Pons (tissue), 1 donor: ENCODE data around the gene FKBP1B.
"Not testable (repeated sequence)": the region's sequence is repeated elsewhere in the genome, so short reads cannot be mapped to it uniquely, and the experiment has no call there.

ENCODE experiments used
- DNase-seq: peaks from one replicate; pipeline ENCODE4 v3.0.0-alpha.2; 2016; ENCODE audit warnings: low spot score

FKBP1B gene

DNA sequence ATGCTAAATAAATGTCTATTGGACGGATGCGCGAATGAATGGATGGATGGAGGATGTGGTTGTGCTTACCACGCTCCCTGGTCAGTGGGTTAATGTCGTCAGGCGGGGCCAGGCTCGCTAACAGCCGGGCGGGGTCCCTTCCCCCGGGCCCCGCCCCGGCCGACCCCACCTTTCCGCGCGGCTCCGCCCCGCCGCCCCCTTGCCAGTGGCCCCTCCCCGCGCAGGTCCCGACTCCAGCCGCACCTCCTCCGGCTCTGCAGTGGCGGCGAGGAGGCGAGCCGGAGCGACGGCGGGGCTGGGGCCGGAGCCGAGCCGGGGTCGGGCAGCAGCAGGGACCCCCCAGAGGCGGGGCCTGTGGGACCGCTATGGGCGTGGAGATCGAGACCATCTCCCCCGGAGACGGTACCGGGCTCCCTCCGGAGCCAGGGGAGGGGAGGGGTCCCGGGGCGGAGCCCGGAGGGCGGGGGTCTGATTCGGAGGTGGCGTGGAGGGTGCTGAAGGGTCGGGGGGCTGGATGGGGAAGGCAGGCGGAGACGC is at the start of gene FKBP1B:
Gene FKBP1B (plus strand): TSS at position 257 of the 537 bp plus-strand sequence. CDS start 109 bp downstream, at position 366.
- no peak for DNase-seq

DNA sequence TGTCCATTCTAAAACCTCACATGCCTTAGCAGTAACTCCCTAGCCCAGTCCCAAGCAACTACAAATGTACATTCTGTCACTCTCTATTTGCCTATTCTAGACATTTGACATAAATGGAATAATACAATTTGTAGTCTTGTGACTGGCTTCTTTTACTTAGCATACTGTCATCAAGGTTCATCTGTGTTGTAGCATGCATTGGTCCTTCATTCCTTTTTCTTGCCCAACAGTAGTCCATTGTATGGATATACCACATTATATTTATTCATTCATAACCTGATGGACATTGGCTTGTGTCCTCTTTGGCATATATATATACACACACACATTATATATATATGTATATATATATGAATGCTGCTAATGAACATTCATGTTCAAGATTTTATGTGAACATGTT is 41.8 kb upstream of the FKBP1B start:
- no peak for DNase-seq

DNA sequence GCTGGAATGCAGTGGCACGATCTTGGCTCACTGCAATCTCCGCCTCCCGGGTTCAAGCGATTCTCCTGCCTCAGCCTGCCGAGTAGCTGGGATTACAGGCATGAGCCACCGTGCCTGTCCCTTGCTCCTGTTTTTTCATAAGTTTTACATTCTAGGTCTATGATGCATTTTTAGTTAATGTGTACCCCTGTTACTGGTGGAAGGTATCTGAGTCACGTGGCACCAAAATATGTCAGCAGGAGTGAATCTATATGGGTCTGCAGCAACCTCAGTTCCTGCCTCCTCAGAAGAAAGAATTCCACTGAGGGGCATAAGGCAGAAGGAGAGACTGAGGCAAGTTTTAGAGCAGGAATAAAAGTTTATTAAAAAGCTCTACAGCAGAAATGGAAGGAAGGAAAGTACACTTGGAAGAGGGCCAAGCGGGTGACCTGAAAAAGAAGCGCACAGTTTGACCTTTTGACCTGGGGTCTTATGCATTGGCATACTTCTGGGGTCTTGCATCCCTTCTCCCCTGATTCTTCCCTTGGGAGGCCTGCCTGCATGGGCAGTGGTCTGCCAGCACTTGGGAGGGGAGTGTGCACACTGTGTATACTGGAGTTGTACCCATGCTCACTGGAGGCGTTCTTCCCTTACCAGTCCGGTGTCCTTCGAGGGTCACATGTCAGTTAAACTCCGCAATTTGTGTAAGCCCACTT is 40.7 kb upstream of the FKBP1B start:
- DNase-seq: no peak

DNA sequence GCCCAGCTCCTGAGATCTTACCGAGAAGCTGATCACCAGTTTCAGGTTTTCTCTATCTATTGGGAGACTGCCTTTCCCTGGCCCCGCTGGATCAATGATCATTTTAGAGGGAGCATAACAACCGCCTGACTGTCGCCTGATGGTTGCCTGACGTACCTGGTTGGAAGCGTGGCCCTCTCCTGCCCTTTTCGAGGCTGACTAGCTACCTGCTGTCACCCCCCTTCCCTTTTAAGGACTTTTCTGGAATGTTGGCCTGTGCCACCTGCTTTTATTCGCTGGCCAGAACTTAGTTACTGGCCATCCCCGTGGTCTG is 40.2 kb upstream of the FKBP1B start:
- DNase-seq: no peak

DNA sequence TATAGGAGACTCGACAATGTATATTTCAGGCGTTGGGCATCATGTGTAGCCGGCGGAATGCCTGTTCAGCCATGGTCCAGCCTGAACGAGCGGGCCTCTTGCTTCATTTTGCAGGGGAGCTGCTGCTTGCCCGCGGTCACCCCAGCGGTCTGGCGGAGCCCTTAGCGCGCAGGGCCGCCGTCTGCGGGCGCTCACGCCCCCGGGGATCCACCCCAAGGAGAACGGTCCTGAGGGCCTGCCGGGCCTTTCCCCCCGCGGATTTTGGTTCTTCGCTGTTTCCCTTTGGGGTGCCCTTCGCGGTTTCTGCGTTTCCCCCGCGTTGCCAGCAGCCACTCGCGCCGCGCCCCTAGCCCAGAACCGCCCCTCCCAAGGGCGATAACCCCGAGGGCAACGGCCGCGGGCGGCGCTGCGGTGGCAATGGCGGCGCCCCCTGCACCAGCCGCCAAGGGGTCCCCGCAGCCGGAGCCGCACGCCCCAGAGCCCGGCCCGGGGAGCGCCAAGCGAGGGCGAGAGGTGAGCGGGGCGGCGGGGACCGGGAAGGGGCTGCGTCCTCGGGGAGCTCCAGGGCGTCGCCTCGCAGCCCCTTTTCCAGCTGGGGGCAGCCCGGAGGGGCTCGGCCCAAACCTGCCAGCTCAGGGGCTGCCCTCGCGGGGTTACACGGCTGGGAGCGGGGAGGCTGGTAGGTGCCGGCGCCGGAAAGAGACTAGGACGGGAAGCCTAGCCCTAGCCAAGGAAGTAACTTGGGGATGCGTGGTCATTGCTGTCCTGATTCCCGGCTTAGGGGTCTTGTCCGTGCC is 39.7 kb upstream of the FKBP1B start, which contains the start of gene MFSD2B:
Gene MFSD2B (plus strand): TSS at position 406 of the 797 bp plus-strand sequence. CDS start 12 bp downstream, at position 418.
- DNase-seq: no peak

DNA sequence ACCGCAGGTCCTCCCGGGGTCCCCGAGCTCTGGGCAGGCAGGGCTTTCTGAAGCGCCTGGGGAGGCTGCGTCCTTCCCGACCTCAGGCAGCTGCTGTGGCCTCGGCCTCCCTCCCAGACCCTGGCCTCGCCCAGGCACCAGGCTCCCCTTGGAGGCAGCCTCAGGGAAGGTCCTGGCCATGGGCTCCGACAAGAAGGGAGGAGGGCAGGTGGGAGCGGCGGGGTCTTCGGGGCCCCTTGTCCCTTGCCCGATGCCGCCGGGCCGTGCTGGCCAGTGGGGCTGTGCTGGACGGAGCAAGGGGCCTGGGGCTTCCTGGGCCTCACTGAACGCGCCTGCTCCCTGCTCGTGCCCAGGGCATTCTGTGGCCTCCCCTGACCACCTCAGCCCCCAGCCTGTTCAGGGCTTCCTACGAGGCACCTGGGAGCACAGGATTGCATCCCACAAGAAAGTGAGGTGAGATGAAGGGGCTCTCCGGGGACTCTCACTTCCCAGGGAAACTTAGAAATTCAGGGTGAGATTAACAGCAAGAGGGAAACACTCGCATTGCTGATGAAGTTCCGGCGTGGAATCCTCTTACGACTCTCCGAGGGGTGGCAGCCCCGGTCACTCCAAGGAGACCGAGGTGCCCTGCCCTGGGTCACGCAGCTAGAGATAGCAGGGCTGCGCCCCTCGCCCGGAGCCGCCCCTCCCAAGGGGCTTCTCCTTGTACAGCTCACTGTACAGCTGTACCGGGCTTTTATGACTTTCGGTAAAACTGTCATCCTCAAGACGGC is 38.9 kb upstream of the FKBP1B start:
- DNase-seq: no peak

DNA sequence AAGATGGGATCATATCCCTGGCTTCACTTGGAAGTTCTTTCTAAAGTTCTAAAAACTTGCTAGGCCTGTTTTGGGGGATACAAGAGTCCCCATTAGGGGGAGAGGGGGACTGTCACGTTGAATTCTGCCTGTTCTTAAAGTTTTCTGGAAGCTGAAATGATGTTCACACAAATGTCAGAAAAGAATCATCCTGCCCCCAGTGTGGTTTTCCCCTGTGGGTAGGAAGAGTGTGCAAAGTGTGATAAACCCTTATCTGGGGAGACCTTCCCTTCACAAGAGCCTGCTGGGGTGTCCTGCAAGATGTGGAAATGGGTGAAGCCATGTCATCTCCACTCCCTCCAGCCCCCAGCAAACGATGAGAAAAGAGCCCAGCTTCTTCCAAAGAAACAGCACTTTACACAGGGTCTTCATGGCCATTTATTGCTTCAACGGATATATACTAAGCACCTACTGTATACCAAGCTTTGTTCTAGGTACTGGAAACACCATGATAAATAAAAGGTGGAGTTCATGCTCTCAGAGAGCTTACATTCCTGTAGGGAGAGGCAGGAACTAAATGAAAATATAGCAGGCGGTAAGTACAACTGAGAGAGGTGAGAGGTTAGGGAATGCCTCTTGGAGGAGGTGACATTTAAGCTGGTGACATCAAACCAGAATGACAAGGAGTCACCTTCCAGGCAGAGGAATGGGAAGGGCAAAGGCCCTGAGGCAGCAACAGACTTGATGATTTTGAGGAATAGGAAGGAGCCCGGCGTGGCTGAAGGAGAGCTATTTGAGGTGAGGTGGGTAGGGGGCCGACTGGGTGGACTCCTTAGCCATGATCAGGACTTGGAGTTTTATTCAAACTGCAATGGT is 38.1 kb upstream of the FKBP1B start:
- DNase-seq: no peak

DNA sequence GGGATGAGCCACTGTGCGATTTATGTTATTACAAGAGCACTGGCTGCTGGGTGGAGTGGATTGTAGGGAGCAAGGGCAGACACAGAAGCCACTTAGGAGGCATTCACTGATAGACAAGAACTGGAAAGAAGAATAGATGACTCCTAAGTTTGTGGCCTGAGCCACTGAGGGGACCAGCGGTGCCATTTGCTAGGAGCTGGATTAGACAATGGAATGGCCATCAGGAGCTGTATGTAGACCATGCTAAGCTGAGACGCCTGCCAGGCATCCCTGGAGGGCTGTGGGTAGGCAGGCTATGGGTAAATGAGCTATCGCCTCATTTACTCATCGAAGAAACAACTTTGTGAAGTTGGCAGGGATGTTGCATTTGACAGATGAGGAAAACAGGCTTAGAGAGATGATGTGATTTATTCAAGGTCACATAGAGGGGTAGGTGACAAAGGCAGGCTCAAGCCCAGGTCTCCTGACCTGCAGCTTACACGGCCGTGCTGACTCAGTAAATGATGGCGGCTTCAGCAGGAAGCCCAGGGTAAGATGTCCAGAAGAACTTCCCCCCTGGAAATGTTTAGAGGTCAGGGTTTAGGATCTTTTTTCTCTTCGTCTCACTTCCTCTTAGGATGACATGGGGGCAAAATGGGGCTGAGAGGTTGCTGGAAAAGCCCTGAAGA is 36.9 kb upstream of the FKBP1B start:
- DNase-seq: no peak

DNA sequence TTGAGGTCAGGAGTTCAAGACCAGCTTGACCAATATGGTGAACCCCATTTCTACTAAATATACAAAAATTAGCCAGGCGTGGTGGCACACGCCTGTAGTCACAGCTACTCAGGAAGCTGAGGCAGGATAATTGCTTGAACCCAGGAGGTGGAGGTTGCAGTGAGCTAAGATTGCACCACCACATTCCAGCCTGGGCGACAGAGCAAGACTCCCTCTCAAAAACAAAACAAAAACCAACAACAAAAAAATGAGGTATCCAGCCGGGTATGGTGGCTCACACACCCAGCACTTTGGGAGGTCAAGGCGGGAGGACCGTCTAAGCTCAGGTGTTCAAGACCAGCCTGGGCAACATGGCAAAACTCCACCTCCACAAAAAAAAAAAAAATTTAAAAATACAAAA is 34.6 kb upstream of the FKBP1B start:
- DNase-seq: not testable (repeated sequence)

DNA sequence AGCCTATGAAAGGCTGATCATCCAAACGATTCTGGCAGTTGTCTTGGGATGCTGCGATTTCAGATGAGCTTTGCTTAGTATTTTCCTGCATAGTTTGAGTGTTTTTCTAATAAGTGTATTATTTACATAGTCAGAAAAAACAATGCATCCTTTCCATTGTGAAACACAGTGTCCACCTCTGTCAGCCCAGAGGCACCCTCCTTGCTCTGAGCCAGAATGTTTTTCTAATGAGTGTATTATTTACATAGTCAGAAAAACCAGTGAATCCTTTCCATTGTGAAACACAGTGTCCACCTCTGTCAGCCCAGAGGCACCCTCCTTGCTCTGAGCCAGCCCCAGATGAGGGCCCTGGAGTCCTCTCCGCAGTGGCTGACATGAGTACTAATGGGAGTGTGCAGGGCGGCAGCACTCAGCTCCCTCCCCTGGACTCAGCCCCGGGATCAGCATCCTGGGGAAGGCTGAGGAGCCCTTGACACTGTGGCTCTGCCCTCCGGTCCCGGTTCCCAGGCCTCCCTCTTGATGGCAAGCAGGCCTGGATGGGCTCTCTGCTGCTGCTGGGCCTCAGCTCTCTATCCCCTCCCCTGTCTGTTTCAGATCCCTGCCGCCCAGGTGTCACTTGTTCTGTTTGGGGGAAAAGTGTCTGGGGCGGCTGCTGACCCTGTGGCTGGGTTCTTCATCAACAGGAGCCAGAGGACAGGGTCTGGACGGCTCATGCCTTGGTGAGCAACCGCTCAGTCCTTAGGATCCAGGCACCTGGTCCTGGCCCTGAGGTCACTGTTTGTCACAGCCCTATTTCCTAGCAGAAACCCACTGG is 33.8 kb upstream of the FKBP1B start:
- DNase-seq: no peak

DNA sequence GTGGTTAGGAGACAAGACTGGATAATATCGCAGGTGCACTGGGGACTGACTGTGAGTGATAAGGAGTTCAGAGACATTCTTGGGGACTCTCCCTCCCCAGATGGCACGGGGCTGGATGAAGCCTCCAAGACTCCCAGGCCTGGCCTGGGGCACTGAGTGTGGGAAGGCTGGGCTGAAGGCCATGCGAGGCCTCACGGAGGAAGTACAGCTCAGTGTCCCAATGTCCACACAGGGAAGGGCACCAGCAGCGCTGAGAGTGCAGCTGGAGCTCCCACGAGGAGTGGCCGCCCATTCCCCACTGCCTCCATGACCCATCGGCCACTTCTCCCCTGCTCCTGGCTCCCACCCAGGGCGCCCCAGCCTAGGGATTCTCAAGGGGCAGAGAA is 33.2 kb upstream of the FKBP1B start:
- DNase-seq: no peak

DNA sequence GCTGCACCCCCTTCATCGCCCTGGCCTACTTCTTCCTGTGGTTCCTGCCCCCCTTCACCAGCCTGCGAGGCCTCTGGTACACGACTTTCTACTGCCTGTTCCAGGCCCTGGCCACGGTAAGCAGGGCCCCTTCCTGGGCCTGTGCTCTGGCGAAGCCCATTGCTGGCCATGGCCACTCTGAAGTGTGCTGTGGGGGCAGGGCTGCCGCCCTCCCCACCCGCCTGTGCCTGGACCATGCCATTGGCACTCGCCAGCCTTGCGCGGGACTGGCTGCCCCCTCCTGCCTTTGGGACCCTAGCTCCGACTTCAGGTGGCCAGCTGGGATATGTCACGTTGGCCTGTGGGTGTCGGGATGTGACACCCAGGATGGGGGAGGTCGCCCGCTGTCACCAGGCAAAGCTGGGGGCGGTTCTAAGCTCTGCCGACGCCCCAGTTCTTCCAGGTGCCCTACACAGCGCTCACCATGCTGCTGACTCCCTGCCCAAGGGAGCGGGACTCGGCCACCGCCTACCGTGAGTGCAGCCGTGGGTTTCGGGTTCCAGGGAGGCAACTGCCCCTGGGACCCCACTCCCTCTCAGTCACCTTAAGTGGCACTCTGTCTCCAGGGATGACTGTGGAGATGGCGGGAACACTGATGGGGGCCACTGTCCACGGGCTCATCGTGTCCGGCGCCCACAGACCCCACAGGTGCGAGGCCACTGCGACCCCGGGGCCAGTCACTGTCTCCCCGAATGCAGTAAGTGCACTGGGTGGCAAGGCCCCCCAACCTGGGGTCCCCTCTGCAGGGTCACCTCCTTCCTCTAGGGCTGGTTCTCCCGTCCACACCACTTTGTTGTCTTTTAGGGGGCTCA is 32.5 kb upstream of the FKBP1B start:
- DNase-seq: no peak

DNA sequence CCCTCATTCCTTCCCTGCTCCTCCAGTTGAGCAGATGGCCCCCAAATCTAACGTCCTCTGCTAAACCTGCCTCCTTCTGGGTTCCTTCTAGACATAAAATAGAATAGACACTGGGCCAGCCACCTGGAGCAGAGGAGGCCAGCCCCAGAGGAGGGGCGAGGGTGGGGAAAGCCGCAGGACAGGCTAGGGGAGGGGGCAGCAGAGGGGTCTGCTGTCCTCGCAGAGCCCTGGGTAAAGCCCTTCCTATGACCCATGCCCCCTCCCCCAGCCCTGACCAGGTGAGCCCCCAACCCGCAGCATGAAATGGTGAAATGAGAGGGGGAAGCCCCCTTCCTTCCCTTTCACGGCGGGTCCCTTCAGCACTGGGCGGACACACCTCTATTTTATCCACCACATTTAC is 31.8 kb upstream of the FKBP1B start:
- DNase-seq: no peak

DNA sequence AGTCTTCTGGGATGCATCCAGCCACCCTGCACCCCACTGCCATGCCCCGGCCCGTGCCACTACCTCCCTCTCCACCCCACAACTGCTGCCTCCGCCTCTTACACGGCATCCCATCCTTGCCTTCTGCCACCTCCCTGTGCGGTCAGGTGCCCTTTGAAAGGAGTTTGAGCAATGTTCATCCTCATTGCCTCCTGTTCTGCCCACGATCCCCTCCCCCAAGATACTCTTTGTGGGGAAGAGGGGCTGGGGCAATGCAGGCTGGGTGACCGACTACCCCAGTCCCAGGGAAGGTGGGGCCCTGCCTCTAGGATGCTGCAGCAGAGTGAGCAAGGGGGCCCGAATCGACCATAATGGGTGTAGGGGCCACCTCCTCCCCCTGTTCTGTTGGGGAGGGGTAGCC is 31.3 kb upstream of the FKBP1B start:
- no peak for DNase-seq

DNA sequence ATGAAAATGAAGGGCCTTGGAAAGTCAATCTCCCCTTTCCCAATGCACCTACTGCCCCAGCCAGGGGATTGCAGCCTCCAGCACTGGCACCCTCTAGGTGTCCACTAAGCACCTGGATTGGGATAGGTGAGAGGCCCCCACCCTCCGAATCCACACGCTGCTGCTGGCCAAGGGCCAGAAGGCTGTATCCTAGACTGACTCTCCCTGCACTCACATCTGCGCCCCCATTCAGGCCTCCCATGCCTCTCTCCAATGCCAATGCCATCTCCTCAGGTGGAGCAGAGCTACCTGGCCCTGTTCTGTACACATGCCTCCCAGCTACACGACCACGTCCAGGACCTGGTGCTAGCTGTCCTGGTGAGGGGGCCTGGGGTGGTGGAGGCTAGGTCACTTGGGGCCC is 29.8 kb upstream of the FKBP1B start:
- DNase-seq: no peak

DNA sequence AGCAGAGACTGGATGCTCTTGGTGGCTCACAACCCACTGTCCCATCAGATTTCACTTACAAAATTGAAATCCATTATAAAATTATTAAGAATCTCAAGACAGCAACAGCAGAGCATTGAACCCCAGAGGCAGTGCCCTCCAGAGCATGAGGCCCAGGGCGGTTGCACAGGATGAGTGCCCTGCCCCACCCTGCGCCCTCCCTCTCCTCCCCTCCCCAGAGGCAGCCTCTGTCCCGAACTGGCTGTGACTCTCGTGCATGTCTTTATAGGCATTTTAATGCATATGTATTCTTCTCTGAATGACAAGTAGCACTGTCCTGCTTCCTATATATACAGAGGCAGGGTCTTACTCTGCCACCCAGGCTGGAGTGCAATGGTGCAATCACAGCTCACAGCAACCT is 29.3 kb upstream of the FKBP1B start:
- DNase-seq: no peak

DNA sequence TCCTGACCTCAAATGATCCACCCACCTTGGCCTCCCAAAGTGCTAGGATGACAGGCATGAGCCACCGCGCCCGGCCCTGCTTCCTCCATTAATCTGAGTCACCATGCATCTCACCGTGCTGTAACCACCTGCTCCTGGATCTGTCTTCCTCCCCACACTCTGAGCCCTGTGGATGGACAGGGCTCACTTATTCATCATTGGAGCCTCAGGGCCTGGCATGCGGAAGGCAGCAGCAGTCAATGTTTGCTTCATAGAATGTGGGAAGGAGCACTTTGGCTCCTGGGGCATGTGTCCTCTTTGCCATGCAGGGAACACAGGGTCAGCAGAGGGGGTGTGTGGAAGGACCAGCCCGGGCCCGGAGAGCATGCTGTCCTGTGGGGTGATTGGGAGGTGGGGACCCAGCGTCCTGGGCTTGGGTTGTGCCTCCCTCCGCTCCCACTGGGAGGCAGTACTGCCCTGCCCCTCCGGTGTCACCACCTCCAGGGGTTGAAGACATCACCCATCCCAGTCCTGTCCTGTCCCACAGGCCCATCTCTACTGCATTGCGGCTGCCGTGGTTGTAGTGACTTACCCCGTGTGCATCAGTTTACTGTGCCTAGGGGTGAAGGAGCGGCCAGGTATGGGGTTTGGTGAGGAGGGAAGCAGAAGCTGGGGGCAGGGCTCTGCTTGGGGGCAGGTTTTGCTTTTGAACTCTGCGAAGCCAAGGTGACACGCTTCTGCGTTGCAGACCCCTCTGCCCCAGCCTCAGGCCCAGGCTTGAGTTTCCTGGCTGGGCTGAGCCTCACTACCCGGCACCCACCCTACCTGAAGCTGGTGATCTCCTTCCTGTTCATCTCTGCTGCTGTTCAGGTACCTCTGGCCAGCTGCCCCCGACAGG is 28.2 kb upstream of the FKBP1B start:
- no peak for DNase-seq

DNA sequence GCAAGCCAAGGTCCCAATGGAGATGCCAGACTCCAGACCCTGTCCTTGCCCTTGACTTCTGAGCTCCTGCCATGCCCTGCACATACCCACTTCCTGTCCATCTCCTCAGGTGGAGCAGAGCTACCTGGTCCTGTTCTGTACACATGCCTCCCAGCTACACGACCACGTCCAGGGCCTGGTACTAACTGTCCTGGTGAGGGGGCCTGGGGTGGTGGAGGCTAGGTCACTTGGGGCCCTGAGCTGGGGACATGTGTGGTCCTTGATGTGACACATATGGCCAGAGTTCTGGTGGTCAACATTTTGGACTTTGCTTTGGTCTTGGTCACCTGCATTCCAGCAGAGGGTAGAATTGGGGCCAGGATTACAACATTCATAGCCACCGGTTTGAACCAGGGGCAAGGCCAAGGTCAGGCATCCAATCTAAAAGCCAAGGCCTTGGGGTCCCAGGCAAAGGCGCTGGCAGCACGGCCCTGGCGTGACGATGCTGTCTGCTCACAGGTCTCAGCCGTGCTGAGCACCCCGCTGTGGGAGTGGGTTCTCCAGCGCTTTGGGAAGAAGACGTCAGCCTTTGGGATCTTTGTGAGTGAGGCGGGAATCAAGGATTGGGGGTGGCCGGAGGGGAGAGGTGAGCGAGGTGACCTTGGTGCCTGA is 27.1 kb upstream of the FKBP1B start:
- DNase-seq: no peak
